Ectodermal cell (in vitro differentiated cells): ENCODE results near the gene RCAN1.
"Not testable (repeated sequence)": the region's sequence is repeated elsewhere in the genome, so short reads cannot be mapped to it uniquely, and the experiment has no call there.

Experiments used
- H3K27ac ChIP-seq: 2 replicates; pipeline ENCODE4 v1.7.0; 2013; ENCODE audit warnings: mild to moderate bottlenecking, low read depth, low read length; ENCODE audit not compliant: insufficient read depth, poor library complexity, severe bottlenecking
- H3K27me3 ChIP-seq: 2 replicates; pipeline ENCODE4 v1.7.0; 2013; ENCODE audit warnings: mild to moderate bottlenecking, low read length; ENCODE audit not compliant: insufficient read depth, control insufficient read depth, poor library complexity, severe bottlenecking
- H3K36me3 ChIP-seq: one replicate; pipeline ENCODE4 v1.7.0; 2013; ENCODE audit warnings: low read length; ENCODE audit not compliant: control insufficient read depth, insufficient read depth
- H3K4me1 ChIP-seq: one replicate; pipeline ENCODE4 v1.7.0; 2013; ENCODE audit warnings: low read length; ENCODE audit not compliant: control insufficient read depth, insufficient read depth
- H3K4me3 ChIP-seq: 2 replicates; pipeline ENCODE4 v1.7.0; 2013; ENCODE audit warnings: low read depth, low read length, control low read depth; ENCODE audit not compliant: insufficient read depth
- H3K9me3 ChIP-seq: 2 replicates; pipeline ENCODE4 v1.7.0; 2013; ENCODE audit warnings: mild to moderate bottlenecking, low read length, moderate library complexity; ENCODE audit not compliant: control insufficient read depth
- WGBS, 2 experiments: methylation state at CpG; one replicate each; pipeline ENCODE4 v1.1.7; 2013; ENCODE audit warnings: missing lambda C conversion rate in 2 of 2; 5-methylcytosine and 5-hydroxymethylcytosine counted together

Gene RCAN1

GRCh38 chr21:34611528-34611927 is 3.4 kb downstream of the RCAN1 start:
- Histone ChIP-seq H3K4me3 (no peak overlapping the region), H3K27me3 (peaks cover 44% of the 10 kb centered on the region), H3K36me3 (no peaks in the 10 kb centered on the region), H3K27ac (no peak overlapping the region), H3K9me3 (no peaks in the 10 kb centered on the region), H3K4me1 (no peaks in the 10 kb centered on the region)
- 84 to 86% methylated on average over 3 of the region's 3 CpGs for WGBS, 2 experiments

- 81 to 86% methylated on average over 9 of the region's 9 CpGs for WGBS, 2 experiments
- no peak overlapping the region for H3K27ac ChIP-seq
- peaks cover 32% of the 10 kb centered on the region for H3K27me3 ChIP-seq
Measured at GRCh38 chr21:34609933-34610549, 4.9 kb downstream of the RCAN1 start.

GRCh38 chr21:34609244-34609932 is 5.5 kb downstream of the RCAN1 start:
- Histone ChIP-seq H3K27me3 (peaks cover 29% of the 10 kb centered on the region), H3K36me3 (no peaks in the 10 kb centered on the region), H3K27ac (no peak overlapping the region), H3K9me3 (no peaks in the 10 kb centered on the region), H3K4me1 (no peaks in the 10 kb centered on the region), H3K4me3 (no peak overlapping the region)
- WGBS, 2 experiments: 86 to 94% methylated on average over 3 to 4 of the region's 4 CpGs

More at GRCh38 chr21:34609933-34610549, 4.9 kb downstream of the RCAN1 start:
- Histone ChIP-seq H3K36me3 (no peaks in the 10 kb centered on the region), H3K4me3 (no peak overlapping the region), H3K9me3 (no peaks in the 10 kb centered on the region), H3K4me1 (no peaks in the 10 kb centered on the region)

- H3K27ac ChIP-seq: not testable (repeated sequence)
- 93% methylated on average over 5 of the region's 5 CpGs for WGBS, 2 experiments
Measured at GRCh38 chr21:34607376-34607775, 7.5 kb downstream of the RCAN1 start.

GRCh38 chr21:34606621-34607020 is 8.3 kb downstream of the RCAN1 start:
- no peaks in the 10 kb centered on the region for H3K36me3 ChIP-seq
- H3K9me3 ChIP-seq: no peaks in the 10 kb centered on the region
- no peak overlapping the region for H3K4me3 ChIP-seq
- H3K27me3 ChIP-seq: peaks cover 1% of the 10 kb centered on the region
- 60 to 70% methylated on average over 2 of the region's 2 CpGs for WGBS, 2 experiments
- no peaks in the 10 kb centered on the region for H3K4me1 ChIP-seq
- no peak overlapping the region for H3K27ac ChIP-seq

More at GRCh38 chr21:34607376-34607775, 7.5 kb downstream of the RCAN1 start:
- not testable (repeated sequence) for H3K9me3 ChIP-seq, H3K4me1 ChIP-seq, H3K36me3 ChIP-seq, H3K27me3 ChIP-seq, H3K4me3 ChIP-seq

- H3K4me1 ChIP-seq: no peaks in the 10 kb centered on the region
- WGBS, 2 experiments: 91 to 95% methylated on average over 5 of the region's 7 CpGs
- H3K27ac ChIP-seq: no peak overlapping the region
- H3K27me3 ChIP-seq: no peaks in the 10 kb centered on the region
- H3K9me3 ChIP-seq: no peaks in the 10 kb centered on the region
- no peaks in the 10 kb centered on the region for H3K36me3 ChIP-seq
- H3K4me3 ChIP-seq: no peak overlapping the region
Measured at GRCh38 chr21:34606051-34606450, 8.9 kb downstream of the RCAN1 start.

GRCh38 chr21:34604956-34605355 is 10.0 kb downstream of the RCAN1 start:
- WGBS, 2 experiments: 95 to 99% methylated on average over 3 to 5 of the region's 5 CpGs
- H3K27me3 ChIP-seq, H3K4me1 ChIP-seq, H3K36me3 ChIP-seq, H3K9me3 ChIP-seq, H3K27ac ChIP-seq, H3K4me3 ChIP-seq: not testable (repeated sequence)

- no peaks in the 10 kb centered on the region for H3K9me3 ChIP-seq
- H3K27ac ChIP-seq: no peak overlapping the region
- no peak overlapping the region for H3K4me3 ChIP-seq
- peaks cover 5% of the 10 kb centered on the region for H3K4me1 ChIP-seq
- H3K36me3 ChIP-seq: no peaks in the 10 kb centered on the region
- H3K27me3 ChIP-seq: no peaks in the 10 kb centered on the region
- WGBS, 2 experiments: 89 to 93% methylated on average over 2 of the region's 2 CpGs
Measured at GRCh38 chr21:34604556-34604955, 10.4 kb downstream of the RCAN1 start.

GRCh38 chr21:34603710-34604057 is 11.2 kb downstream of the RCAN1 start:
- no peak overlapping the region for H3K27ac ChIP-seq

GRCh38 chr21:34603002-34603709 is 11.8 kb downstream of the RCAN1 start:
- H3K4me3 ChIP-seq: no peak overlapping the region
- H3K4me1 ChIP-seq: peaks cover 5% of the 10 kb centered on the region
- no peaks in the 10 kb centered on the region for H3K9me3 ChIP-seq
- 43 to 44% methylated on average over 19 of the region's 19 CpGs for WGBS, 2 experiments
- no peaks in the 10 kb centered on the region for H3K27me3 ChIP-seq
- no peaks in the 10 kb centered on the region for H3K36me3 ChIP-seq
- no peak overlapping the region for H3K27ac ChIP-seq

More at GRCh38 chr21:34603710-34604057, 11.2 kb downstream of the RCAN1 start:
- Histone ChIP-seq H3K27me3 (no peaks in the 10 kb centered on the region), H3K36me3 (no peaks in the 10 kb centered on the region), H3K9me3 (no peaks in the 10 kb centered on the region), H3K4me3 (no peak overlapping the region), H3K4me1 (peaks cover 5% of the 10 kb centered on the region)
